SK-N-SH treated with all-trans-retinoic acid at 6 μM for 48 hours (cell line): ENCODE measurements around the gene LGALS7B.
"Not testable (repeated sequence)": the region's sequence is repeated elsewhere in the genome, so short reads cannot be mapped to it uniquely, and the experiment has no call there.

ENCODE experiments used
- ATAC-seq: fragments of 200-7000 bp; cut with Tn5 transposase; 3 replicates; pipeline ENCODE4 v1.9.1; 2020; ENCODE audit warnings: mild to moderate bottlenecking, moderate library complexity
- ARNTL ChIP-seq: fragments of 450-650 bp; formaldehyde crosslinking; IDR thresholded peaks from 2 replicates; pipeline ENCODE4 v1.5.0; 2020; ENCODE audit warnings: low read depth, mild to moderate bottlenecking, moderate library complexity, borderline replicate concordance
- BACH2 ChIP-seq: fragments of 250-450 bp; sonication (Bioruptor Pico); IDR thresholded peaks from 2 replicates; pipeline ENCODE4 v1.9.0; 2021; ENCODE audit warnings: mild to moderate bottlenecking, borderline replicate concordance
- CREB5 ChIP-seq: fragments of 250-450 bp; sonication (Bioruptor Pico); IDR thresholded peaks from 2 replicates; pipeline ENCODE4 v1.5.1; 2020; ENCODE audit warnings: low read depth, mild to moderate bottlenecking, moderate library complexity
- CSDC2 ChIP-seq: fragments of 250-450 bp; sonication (Bioruptor Pico); IDR thresholded peaks from 2 replicates; pipeline ENCODE4 v1.5.0; 2020; ENCODE audit warnings: mild to moderate bottlenecking, moderate library complexity
- CSRNP3 ChIP-seq: fragments of 250-450 bp; sonication (Bioruptor Pico); IDR thresholded peaks from 2 replicates; pipeline ENCODE4 v1.5.1; 2021; ENCODE audit warnings: mild to moderate bottlenecking, moderate library complexity
- ESRRG ChIP-seq: fragments of 250-450 bp; sonication (Bioruptor Pico); IDR thresholded peaks from 2 replicates; pipeline ENCODE4 v1.6.1; 2021; ENCODE audit warnings: mild to moderate bottlenecking
- GLIS3 ChIP-seq: fragments of 250-450 bp; sonication (Bioruptor Pico); IDR thresholded peaks from 2 replicates; pipeline ENCODE4 v1.5.0; 2020; ENCODE audit warnings: mild to moderate bottlenecking, moderate library complexity
- ISL1 ChIP-seq: fragments of 250-450 bp; sonication (Bioruptor Pico); IDR thresholded peaks from 2 replicates; pipeline ENCODE4 v2.1.2; 2022; ENCODE audit warnings: mild to moderate bottlenecking, moderate library complexity
- OSR1 ChIP-seq: fragments of 250-450 bp; sonication (Bioruptor Pico); IDR thresholded peaks from 2 replicates; pipeline ENCODE4 v1.8.0; 2022; ENCODE audit warnings: moderate library complexity, mild to moderate bottlenecking, inconsistent platforms
- PATZ1 ChIP-seq: fragments of 250-450 bp; sonication (Bioruptor Pico); IDR thresholded peaks from 2 replicates; pipeline ENCODE4 v1.8.0; 2020; ENCODE audit warnings: mild to moderate bottlenecking, moderate library complexity, borderline replicate concordance
- POU6F1 ChIP-seq: fragments of 250-450 bp; sonication (Bioruptor Pico); IDR thresholded peaks from 2 replicates; pipeline ENCODE4 v1.8.0; 2021; ENCODE audit warnings: low read depth, mild to moderate bottlenecking, moderate library complexity, borderline replicate concordance
- PPARA ChIP-seq: fragments of 250-450 bp; sonication (Bioruptor Pico); IDR thresholded peaks from 2 replicates; pipeline ENCODE4 v1.5.0; 2020; ENCODE audit warnings: mild to moderate bottlenecking, borderline replicate concordance
- RARB ChIP-seq: fragments of 250-450 bp; sonication (Bioruptor Pico); IDR thresholded peaks from 2 replicates; pipeline ENCODE4 v1.8.0; 2021; ENCODE audit warnings: mild to moderate bottlenecking, moderate library complexity
- TCF4 ChIP-seq: fragments of 250-450 bp; sonication (Bioruptor Pico); IDR thresholded peaks from 2 replicates; pipeline ENCODE4 v1.8.0; 2021; ENCODE audit warnings: mild to moderate bottlenecking, moderate library complexity, borderline replicate concordance
- TOX ChIP-seq: fragments of 250-450 bp; sonication (Bioruptor Pico); IDR thresholded peaks from 2 replicates; pipeline ENCODE4 v1.8.0; 2021; ENCODE audit warnings: mild to moderate bottlenecking, moderate library complexity, borderline replicate concordance
- TSHZ2 ChIP-seq: fragments of 250-450 bp; sonication (Bioruptor Pico); IDR thresholded peaks from 2 replicates; pipeline ENCODE4 v1.5.0; 2020; ENCODE audit warnings: mild to moderate bottlenecking, moderate library complexity
- ZFP3 ChIP-seq: fragments of 250-450 bp; sonication (Bioruptor Pico); IDR thresholded peaks from 2 replicates; pipeline ENCODE4 v1.5.0; 2020; ENCODE audit warnings: mild to moderate bottlenecking, moderate library complexity
- ZFP30 ChIP-seq: fragments of 450-650 bp; formaldehyde crosslinking; IDR thresholded peaks from 2 replicates; pipeline ENCODE4 v1.5.0; 2022; ENCODE audit warnings: mild to moderate bottlenecking, moderate library complexity
- ZNF565 ChIP-seq: fragments of 450-650 bp; formaldehyde crosslinking; conservative IDR thresholded peaks from 2 replicates; pipeline ENCODE4 v1.5.0; 2020; ENCODE audit warnings: low read depth, mild to moderate bottlenecking, moderate library complexity
- ZNF70 ChIP-seq: fragments of 450-650 bp; formaldehyde crosslinking; IDR thresholded peaks from 2 replicates; pipeline ENCODE4 v1.5.0; 2020; ENCODE audit warnings: mild to moderate bottlenecking, moderate library complexity
- ZNF8 ChIP-seq: fragments of 450-650 bp; formaldehyde crosslinking; IDR thresholded peaks from 2 replicates; pipeline ENCODE4 v1.5.0; 2020; ENCODE audit warnings: mild to moderate bottlenecking, moderate library complexity

The LGALS7B gene

GRCh38 chr19:38813323-38813722 lies 24.3 kb downstream of the LGALS7B start:
- ATAC-seq, result no peak
- no peak for TF ChIP-seq ARNTL
- no peak for TF ChIP-seq TCF4
- no peak for TF ChIP-seq ZNF8 (CRISPR knock-in tag)
- TF ChIP-seq ZNF565 (CRISPR knock-in tag), result no peak
- TF ChIP-seq OSR1, result no peak
- TF ChIP-seq CSRNP3 (CRISPR knock-in tag), result no peak
- no peak for TF ChIP-seq ZFP30 (CRISPR knock-in tag)

GRCh38 chr19:38813932-38814331 lies 24.9 kb downstream of the LGALS7B start:
- not testable (repeated sequence) for ATAC-seq

- ATAC-seq, result no peak; the same call in 2 of the 3 replicates
- TF ChIP-seq ZNF8 (CRISPR knock-in tag) (no peak), CSDC2 (no peak), RARB (no peak), ZFP30 (CRISPR knock-in tag) (no peak), OSR1 (no peak), GLIS3 (CRISPR knock-in tag) (no peak), BACH2 (no peak), ZNF565 (CRISPR knock-in tag) (no peak), ARNTL (no peak), TOX (CRISPR knock-in tag) (no peak), ZFP3 (CRISPR knock-in tag) (no peak), PPARA (CRISPR knock-in tag) (no peak), TSHZ2 (CRISPR knock-in tag) (no peak), CREB5 (CRISPR knock-in tag) (no peak)
Measured at GRCh38 chr19:38815059-38816001, 26.3 kb downstream of the LGALS7B start.

- ATAC-seq, result no peak
- TF ChIP-seq PPARA (CRISPR knock-in tag) (no peak), RARB (no peak), POU6F1 (no peak), ZNF565 (CRISPR knock-in tag) (no peak), ESRRG (CRISPR knock-in tag) (no peak), PATZ1 (no peak), TSHZ2 (CRISPR knock-in tag) (no peak), GLIS3 (CRISPR knock-in tag) (no peak), ISL1 (no peak), OSR1 (no peak), CSDC2 (no peak), ZNF70 (CRISPR knock-in tag) (no peak)
Measured at GRCh38 chr19:38816131-38816750, 27.2 kb downstream of the LGALS7B start.
